Activated CD4-positive, CD25-positive, alpha-beta regulatory T cell treated with anti-CD3 and anti-CD28 coated beads, Interleukin-2, amount 50 U/mL, for 72 hours (primary cell): ENCODE measurements around the gene C2CD3.

Experiments
- DNase-seq: peaks from one replicate; pipeline ENCODE4 v3.0.0; 2021

Gene C2CD3, protein sequence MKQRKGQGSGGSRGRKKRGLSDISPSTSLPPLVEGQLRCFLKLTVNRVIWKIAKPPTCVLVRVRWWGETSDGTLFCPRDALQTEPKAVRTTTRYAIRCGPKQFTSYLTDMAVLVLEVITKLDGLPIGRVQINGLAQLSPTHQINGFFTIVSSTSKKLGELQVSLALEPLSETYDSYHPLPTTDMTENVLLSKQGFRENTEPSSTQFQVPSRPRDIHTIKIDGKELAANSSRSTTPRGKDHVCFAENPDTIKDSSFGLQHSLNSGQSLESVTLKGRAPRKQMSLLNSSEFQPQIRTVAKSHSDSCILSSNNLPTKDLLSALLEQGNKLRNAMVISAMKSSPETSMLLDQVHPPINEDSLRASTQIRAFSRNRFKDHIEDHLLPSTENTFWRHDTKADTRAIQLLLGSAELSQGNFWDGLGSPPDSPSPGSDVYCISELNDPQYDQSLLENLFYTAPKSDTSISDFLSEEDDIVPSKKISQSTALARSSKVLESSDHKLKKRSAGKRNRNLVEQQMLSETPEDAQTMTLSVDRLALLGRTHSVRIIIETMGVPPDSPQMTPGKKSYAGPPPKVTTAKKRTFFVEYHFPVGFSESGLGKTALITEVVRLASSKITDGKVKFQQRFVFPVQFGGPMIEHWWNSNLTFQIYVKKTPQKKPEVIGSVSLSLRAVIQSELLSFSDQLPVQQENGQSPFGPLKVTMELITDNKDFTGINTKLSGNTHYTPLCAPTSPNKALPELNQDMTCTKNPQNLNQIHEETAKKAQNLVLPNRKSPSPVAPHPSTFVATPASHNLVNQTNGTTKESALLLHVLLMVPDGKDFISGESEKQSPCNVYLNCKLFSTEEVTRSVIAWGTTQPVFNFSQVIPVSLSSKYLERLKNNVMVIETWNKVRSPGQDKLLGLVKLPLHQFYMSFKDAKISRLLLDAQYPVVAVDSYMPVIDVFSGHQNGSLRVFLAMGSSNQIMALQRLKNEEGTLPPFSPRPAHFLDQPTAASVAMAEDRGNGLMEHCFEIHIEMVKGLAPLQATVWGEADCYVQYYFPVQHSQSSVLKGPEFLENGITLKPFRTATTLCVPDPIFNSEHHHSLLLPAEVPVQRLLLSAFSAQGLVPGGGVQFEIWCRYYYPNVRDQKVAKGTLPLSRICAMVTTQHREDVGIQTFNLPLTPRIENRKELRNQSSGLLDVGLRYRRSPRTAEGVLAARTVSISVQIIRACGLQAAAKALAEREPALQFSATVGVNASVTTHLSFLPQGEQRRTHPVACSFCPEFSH (N-terminal part only)

DNA sequence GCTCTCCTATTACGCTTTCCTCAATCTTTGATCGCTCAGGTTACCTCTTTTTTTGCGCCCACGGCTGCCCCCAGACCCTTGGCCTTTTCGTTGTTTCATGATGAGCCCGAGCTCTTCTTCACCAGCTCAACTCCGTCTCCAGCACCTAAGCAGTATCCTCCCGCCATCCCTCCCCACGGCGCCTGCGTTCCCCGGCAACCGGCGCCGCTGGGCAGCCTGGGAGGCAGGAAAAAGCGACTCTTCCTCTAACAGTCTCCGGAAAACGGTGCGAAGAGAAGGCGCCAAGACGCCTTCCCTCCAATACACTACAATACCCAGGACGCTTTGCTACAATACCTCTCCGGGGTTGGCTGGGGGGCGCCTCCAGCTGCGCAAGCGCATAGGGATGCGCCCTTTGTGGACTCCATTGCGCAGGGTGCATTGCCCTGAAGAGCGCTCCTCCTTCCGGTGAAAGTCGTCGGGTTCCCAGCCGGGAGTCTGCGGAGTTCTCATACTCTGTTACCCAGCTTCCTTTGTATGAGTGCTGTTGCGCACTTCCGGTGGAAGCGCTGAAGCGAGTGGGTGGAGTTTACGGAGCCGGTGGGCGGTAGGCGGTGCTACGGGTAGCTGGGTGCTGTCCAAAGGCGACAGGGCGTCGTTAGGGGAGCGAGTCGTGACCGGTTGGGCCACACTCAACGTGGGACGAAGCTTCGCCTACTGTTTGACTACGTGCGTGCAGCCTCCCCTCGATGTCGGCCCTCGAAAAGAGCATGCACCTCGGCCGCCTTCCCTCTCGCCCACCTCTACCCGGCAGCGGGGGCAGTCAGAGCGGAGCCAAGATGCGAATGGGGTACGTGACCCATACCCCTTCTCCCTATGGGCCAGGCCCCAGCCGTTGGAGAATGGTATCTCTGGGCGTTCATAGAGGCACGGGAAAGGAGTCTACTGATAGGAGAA is at the start of gene C2CD3, which contains the start of gene PPME1:
Gene C2CD3, minus strand, starts transcription at position 309 of the 936 bp plus-strand sequence. Its CDS starts 210 bp downstream, at position 99.
Gene PPME1, plus strand, starts transcription at position 596 of the 936 bp plus-strand sequence. Its CDS starts 133 bp downstream, at position 729.
- peak; percentile 97 for DNase-seq

DNA sequence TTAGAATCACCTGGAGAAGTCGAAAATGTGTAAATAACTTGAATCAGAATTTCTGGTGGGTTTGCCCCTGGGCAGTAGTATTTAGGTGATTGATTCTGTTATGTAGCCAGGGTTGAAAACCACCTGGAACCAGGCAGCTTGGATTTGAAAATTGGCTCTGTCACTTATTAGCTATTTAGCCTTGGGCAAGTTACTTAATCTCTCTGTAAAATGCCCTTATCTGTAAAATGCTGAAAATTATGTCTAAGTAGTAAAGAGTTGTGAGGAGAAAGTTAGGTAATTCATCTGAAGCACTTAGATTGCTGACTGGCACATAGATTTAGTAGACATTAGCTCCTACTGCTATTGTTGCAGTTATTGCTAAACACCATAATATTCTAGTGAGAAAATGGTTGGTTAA is 49.6 kb upstream of the C2CD3 start:
- no peak for DNase-seq

DNA sequence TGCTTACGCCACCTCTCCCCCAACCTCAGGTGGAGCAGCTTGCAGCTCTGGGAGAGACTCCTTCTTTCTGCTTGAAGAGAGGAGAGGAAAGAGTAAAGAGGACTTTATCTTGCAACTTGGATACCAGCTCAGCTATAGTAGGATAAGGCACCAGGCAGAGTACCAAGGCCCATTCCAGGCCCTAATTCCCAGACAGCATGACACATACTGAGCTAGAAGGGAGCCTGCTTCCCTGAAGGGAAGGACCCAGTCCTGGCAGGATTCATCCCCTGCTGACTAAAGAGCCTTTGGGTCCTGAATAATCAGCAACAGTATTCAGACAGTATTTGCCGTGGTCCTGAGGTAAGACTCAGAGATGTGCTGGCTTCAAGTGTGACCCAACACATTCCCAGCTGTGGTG is 41.7 kb upstream of the C2CD3 start:
- DNase-seq = no peak

DNA sequence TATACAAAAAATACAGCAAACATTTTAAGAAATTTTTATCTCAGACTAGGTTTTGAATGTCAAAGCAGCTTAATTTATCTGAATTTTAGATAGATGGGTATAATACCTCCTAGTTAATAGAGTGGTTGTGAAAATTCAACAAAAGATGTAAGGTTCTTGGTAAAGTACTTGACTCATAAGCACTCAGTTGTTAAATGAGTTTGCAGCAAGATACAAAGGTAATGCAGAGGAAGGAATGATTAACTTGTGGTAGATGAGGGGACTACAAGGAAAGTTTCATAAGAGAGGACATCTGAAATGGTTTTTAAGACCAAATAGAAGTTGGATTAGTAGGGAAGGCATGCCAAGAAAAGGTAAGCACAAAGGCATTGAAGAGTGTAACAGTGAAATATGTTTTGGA is 37.7 kb upstream of the C2CD3 start:
- DNase-seq = no peak

DNA sequence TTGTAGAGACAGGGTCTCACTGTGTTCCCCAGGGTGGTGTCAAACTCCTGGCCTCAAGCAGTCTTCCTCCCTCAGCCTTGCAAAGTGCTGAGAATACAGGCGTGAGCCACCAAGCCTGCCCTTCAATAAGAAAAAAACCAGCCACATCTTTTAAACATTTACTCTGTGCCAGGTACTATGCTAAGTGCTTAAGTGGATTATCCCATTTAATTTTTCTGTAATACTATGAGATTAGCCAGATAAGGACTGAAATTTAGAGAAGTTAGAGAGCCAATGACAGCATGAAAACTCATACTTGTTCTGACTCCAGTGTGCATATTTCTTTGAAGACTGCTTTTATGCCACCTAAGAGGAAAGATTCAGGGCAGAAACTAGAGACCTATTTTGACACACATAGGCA is 35.9 kb upstream of the C2CD3 start:
- no peak for DNase-seq

DNA sequence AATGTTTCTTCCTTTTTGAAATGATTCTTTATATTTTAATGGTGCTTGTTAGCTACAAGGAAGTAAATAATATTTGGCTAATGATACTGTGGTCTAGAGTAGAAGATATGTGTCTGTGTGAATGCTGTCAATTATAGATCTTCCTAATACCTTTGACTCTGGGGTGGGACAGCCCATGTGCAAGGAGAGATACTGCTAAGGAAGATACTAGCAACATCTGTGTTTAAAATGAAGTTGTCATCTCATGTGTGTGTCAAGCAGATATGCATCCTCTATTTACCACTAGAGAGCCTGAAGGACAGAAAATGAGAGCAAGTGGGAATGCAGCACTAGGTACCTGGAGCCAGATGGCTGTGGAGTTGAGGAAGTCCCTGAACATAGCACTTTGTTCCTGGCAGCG is 34.4 kb upstream of the C2CD3 start:
- no peak for DNase-seq

DNA sequence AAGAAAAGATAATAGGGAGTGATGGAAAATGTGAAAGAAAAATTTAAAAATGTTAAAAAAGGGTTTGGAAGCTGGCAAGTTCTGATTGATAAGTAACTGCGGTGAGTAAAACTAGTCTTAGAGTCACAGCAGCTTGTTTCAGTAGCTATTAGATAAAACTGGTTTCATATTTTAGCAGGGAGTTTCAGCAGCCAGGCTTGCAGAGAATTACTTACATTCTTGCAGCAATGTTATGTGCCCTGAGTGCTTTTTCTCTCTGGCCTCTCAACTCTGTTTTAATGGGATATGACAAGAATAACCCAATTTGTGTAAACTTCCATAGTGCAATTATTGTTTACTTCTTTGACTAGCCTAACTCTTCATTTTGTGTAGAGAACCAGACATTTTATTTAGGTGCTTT is 33.9 kb upstream of the C2CD3 start:
- DNase-seq = no peak

DNA sequence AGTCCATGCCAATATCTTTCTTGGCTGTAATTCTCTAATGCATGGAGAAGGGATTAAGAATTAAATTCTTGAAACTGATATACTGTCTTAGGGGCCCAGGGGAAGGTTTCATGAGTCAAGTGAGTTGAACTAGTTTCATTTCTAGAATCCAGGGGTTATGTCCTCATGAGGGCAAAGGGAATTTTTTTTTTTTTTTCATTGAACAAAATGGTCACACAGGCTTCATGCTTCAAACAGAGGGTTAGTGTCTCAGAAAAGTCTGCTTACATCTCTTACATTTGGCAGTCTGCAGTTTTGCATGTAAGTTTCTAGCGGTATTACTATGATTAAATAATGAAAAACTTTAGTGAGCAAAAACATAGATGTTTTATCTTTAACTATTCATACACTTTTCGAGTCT is 33.2 kb upstream of the C2CD3 start:
- DNase-seq = no peak

DNA sequence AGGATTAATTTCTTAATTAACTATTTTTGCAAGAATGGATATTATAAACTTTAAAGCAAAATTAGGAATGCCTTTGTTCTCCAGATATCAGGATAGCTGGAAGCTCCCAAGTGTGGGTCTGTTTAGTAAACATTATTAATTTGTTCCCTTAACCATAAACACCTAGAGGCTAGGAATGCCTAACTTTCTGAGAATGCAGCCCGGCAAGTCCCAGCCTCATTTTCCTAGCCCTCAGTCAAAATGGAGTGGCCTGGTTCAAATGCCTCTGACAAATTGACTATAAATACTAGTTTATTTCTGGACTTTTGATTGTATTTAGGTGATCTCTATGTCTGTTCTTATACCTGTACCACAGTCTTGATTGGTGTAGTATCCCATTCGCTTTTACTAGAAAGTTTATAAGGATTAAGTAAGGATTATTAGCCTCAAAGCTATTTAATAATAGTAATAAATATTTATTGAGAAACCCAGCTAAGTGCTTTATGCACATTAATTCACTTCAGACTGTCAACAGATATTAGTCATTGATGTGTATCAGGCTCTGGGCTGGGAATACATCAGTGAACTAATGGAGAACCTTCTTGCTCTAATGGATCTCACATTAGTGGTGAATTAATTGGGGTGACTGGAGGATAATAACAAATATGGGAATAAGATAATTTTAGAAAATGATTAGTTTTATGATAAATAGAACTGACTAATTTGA is 26.1 kb upstream of the C2CD3 start:
- no peak for DNase-seq

DNA sequence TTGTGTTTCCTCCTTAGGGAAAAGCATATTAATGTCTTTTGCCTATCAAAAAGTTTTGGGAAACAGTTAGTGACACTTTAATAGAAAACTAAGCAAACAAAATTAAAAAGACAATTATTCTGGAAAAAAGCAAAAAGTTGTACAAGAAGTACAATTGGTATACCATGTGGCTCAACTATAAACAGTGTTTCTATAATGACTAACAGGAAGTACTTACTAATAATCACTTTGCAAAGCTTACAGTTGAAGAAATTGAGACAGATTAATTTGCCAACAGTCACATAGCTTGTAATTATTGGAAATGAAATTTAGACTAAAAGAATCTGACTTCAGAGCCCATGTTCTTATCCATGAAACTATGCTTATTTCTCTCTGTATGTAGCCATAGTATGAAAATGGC is 25.0 kb upstream of the C2CD3 start:
- no peak for DNase-seq

DNA sequence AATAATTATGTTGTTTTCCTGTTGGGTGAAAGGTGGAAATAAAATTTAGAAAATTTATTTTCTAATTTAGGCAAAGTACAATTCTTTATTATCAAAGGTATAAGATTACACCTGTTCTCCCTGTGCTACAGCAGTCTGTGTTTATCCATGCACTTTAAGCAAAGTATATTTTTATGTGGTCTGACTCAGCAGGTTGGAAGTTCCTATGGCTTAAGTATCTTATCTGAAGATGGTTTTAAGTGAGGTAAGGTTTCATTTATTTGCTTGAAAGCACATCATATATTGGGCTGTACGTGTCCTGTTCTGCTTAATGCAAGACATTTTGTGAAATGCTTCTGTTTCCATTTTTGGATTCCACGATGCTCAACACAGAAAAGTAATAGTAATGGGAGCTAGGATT is 14.9 kb upstream of the C2CD3 start:
- no peak for DNase-seq

DNA sequence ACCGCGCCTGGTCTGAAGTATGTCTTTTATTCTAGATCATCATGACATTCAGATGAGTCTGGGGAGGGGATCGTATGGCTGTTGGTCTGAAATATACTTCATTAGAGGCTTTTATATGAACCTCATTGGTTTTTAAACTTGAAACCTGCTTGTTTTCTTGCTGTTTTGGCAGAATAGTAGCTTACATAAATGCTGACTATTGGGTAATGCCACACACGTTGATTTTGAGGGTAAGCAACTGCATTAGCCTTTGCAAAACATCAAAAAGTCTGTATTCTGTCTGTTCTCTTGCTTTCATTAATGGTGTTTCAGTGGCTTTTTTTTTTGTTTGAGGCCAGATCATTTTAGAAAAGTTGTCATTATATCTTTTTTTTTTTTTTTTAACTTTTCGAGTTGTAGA is 14.5 kb upstream of the C2CD3 start:
- DNase-seq = no peak

DNA sequence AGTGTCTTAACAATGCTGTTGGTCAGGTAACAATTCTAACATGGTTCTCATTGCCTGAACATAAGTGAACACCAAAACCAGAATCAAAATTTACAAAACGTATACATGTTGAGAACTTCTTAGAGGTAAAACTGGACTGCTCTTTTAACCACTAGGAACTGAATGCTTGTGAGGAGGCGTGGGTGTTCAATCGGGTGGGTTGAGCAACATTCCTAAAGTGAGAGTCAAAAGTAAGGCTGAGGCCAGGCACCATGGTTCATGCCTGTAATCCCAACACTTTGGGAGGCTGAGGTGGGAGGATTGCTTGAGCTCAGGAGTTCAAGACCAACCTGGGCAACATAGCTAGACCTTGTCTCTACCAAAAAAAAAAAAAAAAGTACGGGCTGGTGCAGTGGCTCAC is 11.8 kb upstream of the C2CD3 start:
- no peak for DNase-seq

DNA sequence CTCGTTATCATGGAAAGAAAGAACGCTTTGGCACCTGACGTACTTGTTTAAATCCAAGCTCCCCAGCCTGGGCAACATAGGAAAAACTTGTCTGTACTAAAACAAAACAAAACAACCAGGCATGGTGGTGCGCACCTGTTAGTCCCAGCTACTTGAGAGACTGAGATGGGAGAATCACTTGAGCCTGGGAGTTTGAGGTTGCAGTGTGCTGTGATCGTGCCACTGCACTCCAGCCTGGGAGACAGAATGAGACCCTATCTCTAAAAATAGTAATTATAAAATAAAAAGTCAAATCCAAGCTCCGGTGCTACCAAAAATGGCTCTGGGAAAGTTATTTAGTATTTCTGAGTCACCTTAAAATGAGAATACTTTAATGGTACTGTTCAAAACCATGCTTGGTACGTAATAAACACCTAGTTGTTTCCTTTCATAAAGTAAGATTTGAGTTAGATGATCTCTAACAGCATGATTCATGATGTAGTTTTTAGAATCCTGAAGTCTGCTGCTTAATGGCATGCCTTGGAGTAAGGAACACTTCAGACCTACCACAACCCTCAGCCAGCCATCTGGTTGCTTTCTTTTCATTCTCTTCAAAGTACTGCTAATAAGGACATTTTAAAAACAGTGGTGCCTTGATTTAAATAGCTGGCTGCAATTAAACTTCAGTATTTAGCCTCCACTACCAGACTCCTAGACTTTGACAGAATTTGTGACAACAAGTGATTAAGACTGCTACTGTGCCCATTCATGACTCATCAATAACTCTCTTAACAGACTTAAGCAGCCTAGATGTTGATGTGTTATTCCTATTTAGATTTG is 8.6 kb upstream of the C2CD3 start:
- DNase-seq = no peak

DNA sequence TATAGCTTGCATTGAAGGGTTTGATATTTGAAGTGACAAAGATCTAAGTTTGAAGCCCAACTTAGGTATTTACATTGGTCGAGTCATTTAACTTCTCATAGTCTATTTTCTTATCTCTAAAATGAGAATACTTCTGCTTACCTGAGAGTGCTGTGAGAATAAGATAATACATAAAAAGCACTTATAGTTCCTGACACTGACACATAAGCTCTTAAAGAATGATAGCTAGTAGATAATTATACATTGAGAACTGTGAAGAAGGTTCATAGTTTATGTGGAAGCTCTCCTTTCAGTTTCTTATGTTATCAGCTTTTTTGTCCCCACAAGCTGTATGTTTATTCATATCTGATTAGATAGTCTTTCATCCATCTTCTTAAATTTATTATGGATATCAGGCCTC is 5.1 kb upstream of the C2CD3 start:
- no peak for DNase-seq

DNA sequence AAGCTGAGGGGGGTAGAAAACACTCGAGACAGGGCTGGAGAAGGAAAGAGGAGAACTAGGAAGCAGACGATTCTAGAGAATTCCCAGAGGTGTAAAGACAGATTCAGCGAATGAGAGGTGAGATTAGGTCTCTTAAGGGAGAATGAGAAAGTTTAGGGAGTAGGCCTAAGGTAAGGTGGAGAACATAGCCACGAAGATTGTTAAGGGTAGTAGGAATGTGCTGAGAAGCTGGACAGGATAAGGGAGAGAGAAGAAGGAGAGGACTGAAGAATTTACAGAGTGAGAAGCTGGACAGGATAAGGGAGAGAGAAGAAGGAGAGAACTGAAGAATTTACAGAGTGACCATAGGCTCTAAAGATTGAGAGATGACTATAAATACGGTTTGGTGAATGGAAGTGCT is 1.2 kb upstream of the C2CD3 start:
- no peak for DNase-seq

DNA sequence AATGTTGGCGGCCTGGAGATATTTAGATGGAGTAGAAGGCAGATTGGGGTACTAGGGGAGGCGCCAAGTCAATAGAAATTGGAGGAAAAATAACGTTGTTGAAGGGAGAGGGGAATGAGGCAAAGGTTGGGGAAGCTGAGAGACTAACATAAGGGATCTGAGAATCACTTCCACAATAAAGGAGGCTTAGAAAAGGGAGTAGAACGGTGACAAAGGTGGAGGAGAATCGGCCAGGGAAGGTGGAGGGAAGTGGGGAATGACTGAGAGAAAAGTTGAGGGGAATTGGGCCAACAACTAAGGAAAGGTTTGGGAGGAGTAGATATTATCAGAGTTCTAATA is 797 bp upstream of the C2CD3 start:
- no peak for DNase-seq

DNA sequence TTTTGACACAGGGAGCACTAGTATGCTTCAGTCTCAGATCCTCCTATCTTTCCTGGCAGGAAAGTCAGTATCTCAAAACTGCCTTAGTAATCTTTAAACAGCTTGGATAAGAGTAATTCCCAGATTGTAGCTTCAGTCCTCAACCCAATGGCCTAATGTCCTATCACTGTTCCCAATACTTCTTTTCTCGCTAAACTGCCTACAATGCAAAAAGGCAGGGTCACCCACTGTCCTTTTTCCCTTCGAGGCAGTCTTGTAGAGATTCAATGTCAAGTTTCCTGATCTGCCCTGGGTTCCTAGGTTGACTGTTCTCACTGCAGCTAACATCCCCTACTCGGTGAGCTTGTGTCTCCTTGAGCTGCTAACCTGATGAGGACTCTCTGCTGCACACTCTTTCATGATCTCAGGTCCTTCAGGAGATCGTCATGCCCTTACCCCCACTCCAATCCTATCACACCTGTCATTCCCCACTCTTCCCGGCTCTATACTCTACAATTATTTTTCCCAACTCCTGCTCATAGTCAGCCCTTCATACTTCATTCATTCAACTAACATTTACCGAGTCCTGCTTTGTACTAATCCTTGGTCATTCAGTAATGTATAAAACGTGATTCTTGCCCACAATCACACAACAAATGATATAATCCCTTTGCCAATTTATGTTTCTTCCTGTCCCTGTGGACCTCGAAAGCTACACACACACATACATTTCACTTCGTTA is 904 bp downstream of the C2CD3 start:
- no peak for DNase-seq

DNA sequence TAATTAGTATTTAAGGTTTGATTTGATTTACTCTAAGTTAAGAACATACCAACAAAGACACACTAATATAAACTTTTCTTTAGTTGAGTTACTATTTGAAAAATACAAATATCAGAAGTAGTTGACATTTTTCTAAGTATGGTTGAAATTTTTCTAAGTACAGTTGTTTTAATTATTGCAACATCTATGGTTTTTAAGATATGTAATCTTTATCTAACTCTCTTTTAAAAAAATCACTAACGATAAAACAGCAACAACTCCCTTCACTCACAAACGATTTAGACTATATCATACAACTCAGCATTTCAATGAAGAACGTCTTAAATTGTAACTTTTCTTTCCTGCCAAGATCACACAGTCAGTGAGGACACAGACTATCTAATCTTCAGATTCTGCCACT is 2.0 kb downstream of the C2CD3 start:
- DNase-seq = no peak
